GM12892 (cell line): ENCODE data around the gene EPB41L1.

Experiments used
- DNase-seq: peaks from one replicate; pipeline ENCODE4 v3.0.0; 2011; ENCODE audit not compliant: insufficient read length
- FAIRE-seq: peaks from 2 replicates; lab custom pipeline; 2011; peaks lifted over from hg19 to GRCh38; lab: Jason Lieb, UNC
- POLR2A ChIP-seq: IDR thresholded peaks from 2 replicates; pipeline ENCODE4 v1.6.1; 2011; ENCODE audit warnings: low read depth, low read length, control low read depth
- POLR2AphosphoS5 ChIP-seq: IDR thresholded peaks from 2 replicates; pipeline ENCODE4 v1.6.1; 2011; ENCODE audit warnings: low read depth, low read length, control low read depth
- TAF1 ChIP-seq: IDR thresholded peaks from 2 replicates; pipeline ENCODE4 v1.6.1; 2011; ENCODE audit warnings: low read depth, mild to moderate bottlenecking, control low read depth, low read length, borderline replicate concordance

EPB41L1 gene

DNA sequence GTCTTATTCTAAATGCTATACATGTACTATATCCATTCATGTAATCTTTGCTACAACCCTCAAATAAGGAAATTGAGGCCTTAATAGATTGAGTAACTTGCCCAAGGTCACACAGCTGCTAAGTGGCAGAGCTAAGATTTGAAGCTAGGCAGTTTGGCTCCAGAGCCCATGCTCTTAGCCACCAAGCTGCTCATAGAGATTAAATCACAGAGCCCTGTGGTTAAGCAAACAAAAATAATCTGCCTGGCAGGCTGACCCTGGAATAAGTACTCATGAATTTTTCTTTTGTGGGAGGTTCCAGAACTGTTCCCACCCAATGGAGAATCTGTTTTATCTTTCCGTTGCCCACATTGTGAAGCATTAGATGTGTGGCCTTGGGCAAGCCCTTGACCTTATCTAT lies 89.2 kb downstream of the EPB41L1 start:
- no peak for TF ChIP-seq POLR2A
- TF ChIP-seq TAF1, result no peak
- TF ChIP-seq POLR2AphosphoS5, result no peak
- FAIRE-seq, result no peak
- no peak for DNase-seq

DNA sequence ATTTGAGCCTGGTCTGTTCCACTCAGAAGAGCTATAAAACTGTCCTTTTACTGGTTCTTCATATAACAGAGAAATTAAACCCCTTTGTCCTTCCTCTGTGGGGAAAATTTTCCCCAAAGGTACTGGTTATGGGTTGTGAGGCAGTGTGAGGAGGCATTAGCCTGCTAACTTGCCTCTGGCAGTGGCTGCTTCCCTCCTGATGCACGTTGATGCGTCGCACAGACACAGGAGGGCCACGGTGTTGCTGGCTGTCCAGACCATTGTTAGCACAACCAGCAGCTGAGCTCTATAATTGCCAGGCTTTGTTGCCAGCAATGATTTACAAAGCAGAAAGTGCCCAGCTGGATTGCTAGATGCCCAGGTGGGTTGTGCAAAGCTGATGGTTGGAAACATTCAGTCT lies 91.9 kb downstream of the EPB41L1 start:
- no peak for TF ChIP-seq POLR2AphosphoS5
- no peak for TF ChIP-seq POLR2A
- no peak for TF ChIP-seq TAF1
- no peak for FAIRE-seq
- DNase-seq, result no peak

DNA sequence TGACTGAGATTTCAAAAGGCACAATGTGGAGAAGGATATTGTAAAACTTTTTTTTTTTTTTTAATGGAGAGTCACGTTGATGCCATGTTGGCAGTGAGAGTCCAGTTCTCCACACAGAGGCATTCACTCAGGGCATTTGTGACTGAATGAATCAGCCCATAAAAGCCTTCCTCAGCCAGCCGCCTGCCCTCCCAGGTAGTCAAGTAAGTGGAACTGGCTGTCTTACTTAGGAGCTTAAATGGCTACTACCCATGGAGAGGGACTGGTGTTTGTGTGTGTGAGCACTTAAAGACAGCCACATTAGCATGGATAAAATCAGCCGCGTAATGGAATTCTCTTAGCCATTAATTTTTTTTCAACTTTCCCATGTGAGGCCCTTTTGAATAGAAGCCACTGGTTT lies 94.3 kb downstream of the EPB41L1 start:
- FAIRE-seq (no peak), DNase-seq (no peak)
- no peak for TF ChIP-seq TAF1
- TF ChIP-seq POLR2AphosphoS5, result no peak
- no peak for TF ChIP-seq POLR2A

DNA sequence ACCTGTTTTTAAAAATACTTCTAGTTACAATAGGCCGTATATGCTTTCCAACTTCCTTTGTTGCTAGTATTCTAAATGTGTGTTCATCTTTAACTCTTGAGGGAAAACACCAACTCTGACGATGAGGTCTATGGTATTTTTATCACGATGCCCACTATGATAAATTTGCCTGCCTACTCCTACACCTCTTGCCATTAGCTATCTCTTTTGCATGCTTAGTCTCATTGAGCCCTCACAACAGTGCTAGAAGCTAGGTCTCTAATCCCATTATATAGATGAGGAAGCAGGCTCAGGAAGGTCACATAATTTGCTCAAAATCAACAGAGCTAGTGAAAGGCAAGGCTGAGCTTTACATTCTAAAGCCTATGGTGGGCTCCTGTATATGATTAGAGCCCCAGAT lies 94.9 kb downstream of the EPB41L1 start:
- TF ChIP-seq POLR2AphosphoS5 (no peak), POLR2A (no peak), TAF1 (no peak)
- FAIRE-seq (peak; percentile 9), DNase-seq (no peak)

- DNase-seq (no peak), FAIRE-seq (no peak)
- TF ChIP-seq POLR2A (no peak), TAF1 (no peak), POLR2AphosphoS5 (no peak)
Observed at GRCh38 chr20:36251426-36251825, 96.9 kb downstream of the EPB41L1 start.

DNA sequence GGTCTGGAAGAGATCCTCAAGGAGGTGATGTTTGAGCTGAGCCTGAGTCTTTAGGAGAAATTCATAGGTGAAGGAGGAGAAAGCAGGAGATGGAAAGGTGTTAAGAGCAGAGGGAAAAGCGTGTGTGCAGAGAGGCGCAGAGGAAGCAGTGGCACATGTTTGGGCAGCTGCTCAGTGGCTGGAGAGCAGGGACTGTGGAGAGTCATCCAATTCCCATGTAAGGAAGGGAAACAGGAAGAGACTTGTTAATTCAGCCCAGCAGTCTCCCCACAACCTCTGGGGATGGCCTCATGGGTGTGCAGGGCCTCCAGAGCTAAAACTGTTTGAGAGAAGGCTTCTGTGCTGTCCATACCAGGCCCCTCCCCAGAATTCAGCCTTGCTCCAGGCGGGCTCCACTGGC lies 98.0 kb downstream of the EPB41L1 start:
- DNase-seq, result no peak
- no peak for FAIRE-seq
- TF ChIP-seq POLR2A (no peak), POLR2AphosphoS5 (no peak), TAF1 (no peak)

DNA sequence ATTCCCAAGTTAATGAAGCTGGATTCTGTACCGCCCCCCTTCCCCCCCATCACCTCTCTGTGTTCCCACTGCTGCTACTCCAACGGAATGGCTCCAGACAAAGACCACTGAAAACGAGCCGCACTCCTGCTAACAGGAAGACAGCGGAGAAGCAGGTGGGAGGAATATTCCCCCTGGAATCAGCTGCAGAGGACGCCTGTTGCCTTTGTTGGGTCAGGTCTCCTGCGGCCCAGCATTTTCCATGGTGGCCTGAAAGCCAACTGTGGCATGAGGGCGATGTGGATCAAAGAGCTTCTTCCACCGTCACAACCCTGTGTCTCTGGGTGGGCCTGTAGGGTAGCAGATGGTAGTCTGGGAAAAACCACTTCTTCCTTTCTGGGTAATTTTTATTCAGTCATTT lies 98.5 kb downstream of the EPB41L1 start:
- no peak for DNase-seq
- TF ChIP-seq POLR2A, result no peak
- TF ChIP-seq TAF1, result no peak
- no peak for TF ChIP-seq POLR2AphosphoS5
- no peak for FAIRE-seq

- DNase-seq (no peak), FAIRE-seq (no peak)
- TF ChIP-seq POLR2AphosphoS5, result no peak
- TF ChIP-seq POLR2A, result no peak
- no peak for TF ChIP-seq TAF1
Observed at GRCh38 chr20:36254076-36254475, 99.5 kb downstream of the EPB41L1 start.

GRCh38 chr20:36255445-36255844 lies 100.9 kb downstream of the EPB41L1 start:
- TF ChIP-seq POLR2A (no peak), POLR2AphosphoS5 (no peak), TAF1 (no peak)
- DNase-seq (no peak), FAIRE-seq (no peak)

DNA sequence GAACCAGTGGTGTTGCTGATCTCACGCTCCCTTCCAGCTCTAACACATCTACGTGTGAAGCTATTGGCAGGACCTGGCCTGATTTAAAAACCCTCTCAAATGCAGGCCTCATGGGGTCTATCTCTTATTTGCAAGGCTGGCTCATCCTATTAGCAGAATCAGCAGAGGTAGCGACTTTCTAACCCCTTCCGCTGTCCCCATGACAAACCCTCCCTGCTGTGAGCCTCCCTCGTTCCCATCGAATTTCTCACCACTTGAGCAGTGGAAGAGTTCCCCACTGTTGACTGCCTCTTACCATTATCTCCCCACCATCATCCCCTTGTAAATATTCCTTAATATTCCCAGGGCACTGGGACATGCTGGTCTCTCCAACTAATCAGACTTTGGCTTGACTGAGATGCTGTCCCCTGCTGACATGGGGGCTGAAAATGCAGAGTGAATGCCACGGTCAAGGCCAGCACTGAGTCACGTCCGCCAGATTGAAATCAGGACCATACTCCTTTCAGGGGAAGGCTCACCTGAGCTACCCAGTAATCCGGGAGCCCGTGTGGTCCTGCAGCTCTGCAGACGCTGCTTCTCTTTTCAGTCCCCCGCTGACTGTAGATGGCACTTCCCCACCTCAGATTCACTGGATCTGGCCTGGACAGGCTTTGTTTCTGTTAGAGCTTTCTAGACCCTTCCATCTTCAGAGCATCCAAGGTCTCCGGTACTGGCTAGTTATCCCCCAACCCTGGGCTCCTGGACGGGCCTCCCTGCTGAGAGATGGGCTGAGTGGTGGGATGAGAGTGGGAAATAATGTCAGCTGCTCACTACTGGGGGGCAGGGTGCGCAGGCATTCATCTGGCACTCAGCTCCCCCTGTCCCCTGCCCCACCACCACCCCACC lies 104.9 kb downstream of the EPB41L1 start:
- TF ChIP-seq POLR2AphosphoS5 (no peak), TAF1 (no peak)
- no peak for FAIRE-seq
- DNase-seq, result no peak

DNA sequence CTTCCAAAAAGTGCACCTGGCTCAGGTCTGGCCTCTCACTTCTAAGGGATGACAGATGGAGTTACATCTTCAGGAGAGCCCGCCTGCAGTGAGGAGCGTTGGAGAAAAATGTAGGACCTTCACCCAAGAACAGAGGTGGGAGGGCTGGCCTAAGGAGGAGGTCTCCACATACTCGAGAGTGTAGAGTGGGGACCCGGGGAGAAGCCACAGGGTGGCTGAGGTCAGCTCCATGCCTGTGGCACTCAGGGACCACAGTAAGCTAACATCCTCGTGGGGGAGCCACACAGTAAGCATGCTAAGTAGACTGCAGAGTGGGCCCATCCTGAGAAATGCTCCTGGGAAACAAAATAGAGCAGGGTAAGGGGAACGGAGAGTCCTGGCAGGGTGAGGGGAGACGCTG lies 105.8 kb downstream of the EPB41L1 start:
- FAIRE-seq (no peak), DNase-seq (no peak)
- TF ChIP-seq TAF1 (no peak), POLR2AphosphoS5 (no peak), POLR2A (no peak)

DNA sequence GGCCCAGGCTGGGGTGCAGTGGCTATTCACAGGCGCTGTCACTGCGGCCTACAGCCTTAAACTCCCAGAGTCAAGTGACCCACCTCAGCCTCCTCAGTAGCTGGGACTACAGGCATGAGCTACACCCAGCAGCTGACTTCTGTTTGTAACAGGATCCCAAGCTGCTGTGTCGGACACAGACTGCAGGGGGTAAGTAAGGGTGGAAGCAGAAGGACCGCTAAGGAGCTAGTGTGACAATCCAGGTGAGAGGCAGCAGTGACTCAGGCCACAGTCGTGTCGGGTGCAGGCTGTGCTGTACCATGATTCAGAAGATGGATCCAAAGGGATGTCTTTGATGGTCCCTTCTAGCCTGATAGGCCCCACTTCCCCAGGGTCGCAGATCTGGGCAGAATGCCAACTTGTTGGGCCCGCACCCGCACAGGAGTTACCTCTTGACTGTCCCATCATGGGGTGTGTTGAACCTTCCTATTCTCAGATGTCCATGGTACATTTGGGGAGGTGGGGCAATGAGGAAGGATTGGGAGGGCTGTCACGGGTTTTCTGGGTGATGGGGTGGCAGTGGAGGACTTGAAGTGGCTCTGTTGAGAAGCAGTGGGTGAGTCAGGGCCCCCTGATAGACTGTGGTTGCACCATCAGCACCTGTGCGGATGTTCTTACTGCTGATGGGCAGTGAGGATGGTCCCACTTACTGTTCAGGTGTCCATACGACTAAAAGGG lies 107.0 kb downstream of the EPB41L1 start:
- TF ChIP-seq POLR2AphosphoS5 (no peak), TAF1 (no peak), POLR2A (no peak)
- no peak for DNase-seq
- FAIRE-seq, result no peak
